Measurements from ENCODE around the gene FBXO38.
A peak's percentile ranks its signal among the peaks of the same experiment; 100 is the strongest.

Gene FBXO38

GRCh38 chr5:148384380-148384737, 601 bp downstream of the FBXO38 start:
- DNase-seq = no peak

- no peak for DNase-seq
Measured at GRCh38 chr5:148385094-148385493, 1.3 kb downstream of the FBXO38 start.

GRCh38 chr5:148386041-148386440, 2.3 kb downstream of the FBXO38 start:
- no peak for DNase-seq

- DNase-seq = no peak
Measured at GRCh38 chr5:148387325-148387724, 3.6 kb downstream of the FBXO38 start.

GRCh38 chr5:148388696-148389095, 4.9 kb downstream of the FBXO38 start:
- no peak for DNase-seq

GRCh38 chr5:148390914-148391313, 7.2 kb downstream of the FBXO38 start:
- no peak for DNase-seq

- peak; percentile 15 for DNase-seq
Measured at GRCh38 chr5:148391422-148391821, 7.7 kb downstream of the FBXO38 start.

GRCh38 chr5:148393390-148393741, 9.6 kb downstream of the FBXO38 start:
- DNase-seq = no peak

GRCh38 chr5:148394587-148395019, 10.8 kb downstream of the FBXO38 start:
- DNase-seq = no peak

- no peak for DNase-seq
Measured at GRCh38 chr5:148395031-148395430, 11.3 kb downstream of the FBXO38 start.

GRCh38 chr5:148397968-148398595, 14.3 kb downstream of the FBXO38 start:
- peak; percentile 54 for DNase-seq

GRCh38 chr5:148398698-148399121, 15.0 kb downstream of the FBXO38 start:
- no peak for DNase-seq

- peak; percentile 35 for DNase-seq
Measured at GRCh38 chr5:148401604-148402003, 17.8 kb downstream of the FBXO38 start.

GRCh38 chr5:148403344-148403743, 19.6 kb downstream of the FBXO38 start:
- DNase-seq = peak; percentile 74

- no peak for DNase-seq
Measured at GRCh38 chr5:148406406-148406805, 22.6 kb downstream of the FBXO38 start.

GRCh38 chr5:148408092-148408491, 24.3 kb downstream of the FBXO38 start:
- no peak for DNase-seq

- no peak for DNase-seq
Measured at GRCh38 chr5:148412124-148412523, 28.4 kb downstream of the FBXO38 start.

- DNase-seq = no peak
Measured at GRCh38 chr5:148414833-148415232, 31.1 kb downstream of the FBXO38 start.

- no peak for DNase-seq
Measured at GRCh38 chr5:148416416-148416815, 32.7 kb downstream of the FBXO38 start.

GRCh38 chr5:148416921-148417320, 33.2 kb downstream of the FBXO38 start:
- no peak for DNase-seq

- DNase-seq = no peak
Measured at GRCh38 chr5:148418511-148418910, 34.8 kb downstream of the FBXO38 start.

- DNase-seq = no peak
Measured at GRCh38 chr5:148421661-148422060, 37.9 kb downstream of the FBXO38 start.

GRCh38 chr5:148425808-148426207, 42.0 kb downstream of the FBXO38 start:
- peak; percentile 37 for DNase-seq

GRCh38 chr5:148426514-148426913, 42.8 kb downstream of the FBXO38 start:
- DNase-seq = no peak

GRCh38 chr5:148427370-148428042, 43.7 kb downstream of the FBXO38 start:
- DNase-seq = no peak

Measured in hematopoietic multipotent progenitor cell treated with erythropoietin and hydrocortisone succinate and interleukin-3 and kit ligand, for 4 days (in vitro differentiated cells).